AG04449 (cell line): Measurements from ENCODE around the gene NFE2L2.

Experiments used
- CTCF ChIA-PET: fragments of 350-600 bp; formaldehyde crosslinking; extraction: SDS; loops from one replicate; lab custom pipeline; 2021; ENCODE audit warnings: antibody characterized with exemption; lab: Yijun Ruan, JAX
- POLR2A ChIA-PET: fragments of 400-600, 350-600 bp; formaldehyde crosslinking; extraction: SDS; loops from one replicate; lab custom pipeline; 2020; ENCODE audit warnings: antibody characterized with exemption, inconsistent platforms; lab: Yijun Ruan, JAX
- DNase-seq: peaks from one replicate; pipeline ENCODE4 v3.0.0-alpha.2; 2010; ENCODE audit warnings: low read depth, low spot score
- H3K4me3 ChIP-seq: 2 replicates; pipeline ENCODE4 v1.5.1; 2011; ENCODE audit warnings: low read depth, mild to moderate bottlenecking, control low read depth, low read length
- CTCF ChIP-seq: IDR thresholded peaks from one replicate; pipeline ENCODE4 v1.5.1; 2011; ENCODE audit warnings: mild to moderate bottlenecking, moderate library complexity, low read length, control low read depth, inconsistent platforms; ENCODE audit not compliant: insufficient read depth; ENCODE audit errors: missing control alignments

Gene NFE2L2

GRCh38 chr2:177262958-177263450, 1.5 kb downstream of the NFE2L2 start:
- TF ChIP-seq CTCF: no peak
- ChIA-PET CTCF (interaction anchor here (0.6 to 8.4 kb wide), 27 partner anchors 9 to 220 kb away, joined by 3 to 70 read pairs (median 4); no protein-coding TSS in a partner anchor), POLR2A (interaction anchor here (0.8 to 2.9 kb wide), 7 partner anchors 8 to 129 kb away, joined by 3 to 20 read pairs (median 12); partner anchors contain the start of genes AGPS and HNRNPA3)
- H3K4me3 ChIP-seq: peak overlapping the region; percentile 76
- no peak for DNase-seq

GRCh38 chr2:177262092-177262491, 2.4 kb downstream of the NFE2L2 start:
- POLR2A ChIA-PET: no interaction called here

GRCh38 chr2:177261116-177262060, 3.1 kb downstream of the NFE2L2 start:
- POLR2A ChIA-PET: no interaction called here

More at GRCh38 chr2:177262092-177262491, 2.4 kb downstream of the NFE2L2 start:
- DNase-seq: no peak
- no peak for TF ChIP-seq CTCF
- peak overlapping the region; percentile 76 for H3K4me3 ChIP-seq
- CTCF ChIA-PET: interaction anchor here (2.2 to 8.4 kb wide), 4 partner anchors 8 to 98 kb away, joined by 8 to 70 read pairs (median 24); no protein-coding TSS in a partner anchor

GRCh38 chr2:177260379-177260778, 4.1 kb downstream of the NFE2L2 start:
- DNase-seq: no peak
- TF ChIP-seq CTCF: no peak
- POLR2A ChIA-PET: interaction anchor here (0.5 to 0.7 kb wide), 2 partner anchors 16 to 122 kb away, joined by 3 to 4 read pairs; no protein-coding TSS in a partner anchor
- peak overlapping the region; percentile 26 for H3K4me3 ChIP-seq
- CTCF ChIA-PET: interaction anchor here (0.7 to 8.4 kb wide), 2 partner anchors 21 to 96 kb away, joined by 3 to 70 read pairs; no protein-coding TSS in a partner anchor

More at GRCh38 chr2:177261116-177262060, 3.1 kb downstream of the NFE2L2 start:
- no peak for DNase-seq
- H3K4me3 ChIP-seq: peak overlapping the region; percentile 76
- CTCF ChIA-PET: interaction anchor here (1.0 to 8.4 kb wide), 3 partner anchors 18 to 97 kb away, joined by 3 to 70 read pairs (median 9); no protein-coding TSS in a partner anchor
- TF ChIP-seq CTCF: no peak

GRCh38 chr2:177258059-177258458, 6.5 kb downstream of the NFE2L2 start:
- TF ChIP-seq CTCF: no peak
- POLR2A ChIA-PET: no interaction called here
- CTCF ChIA-PET: interaction anchor here (1.1 kb wide), 1 partner anchor 77 kb away, joined by 3 read pairs; no protein-coding TSS in a partner anchor
- H3K4me3 ChIP-seq: no peak overlapping the region
- no peak for DNase-seq

GRCh38 chr2:177257471-177257870, 7.1 kb downstream of the NFE2L2 start:
- H3K4me3 ChIP-seq: no peak overlapping the region
- TF ChIP-seq CTCF: no peak
- ChIA-PET CTCF (interaction anchor here (1.1 kb wide), 1 partner anchor 78 kb away, joined by 3 read pairs; no protein-coding TSS in a partner anchor), POLR2A (no interaction called here)
- no peak for DNase-seq
